Measurements from ENCODE around the gene SERPINB10. TPM values are rescaled to one million over a fixed set of nuclear protein-coding genes. Genes with fewer than 3 reads are reported as not detected.
"Not testable (repeated sequence)": the region's sequence is repeated elsewhere in the genome, so short reads cannot be mapped to it uniquely, and the experiment has no call there.

The SERPINB10 gene
- total RNA-seq, 1 donor from 2014 or later, result not detected

GRCh38 chr18:63940543-63941050 lies 32.8 kb downstream of the SERPINB10 start:
- not testable (repeated sequence) for DNase-seq (ENCODE audit: low spot score); ATAC-seq

GRCh38 chr18:63947051-63947790 lies 39.5 kb downstream of the SERPINB10 start:
- ATAC-seq (no peak), DNase-seq (ENCODE audit: low spot score) (no peak)

- ATAC-seq (peak; percentile 98), DNase-seq (ENCODE audit: low spot score) (peak; percentile 62)
Observed at GRCh38 chr18:63949068-63949737, 41.4 kb downstream of the SERPINB10 start, which contains the start of gene HMSD. Gene HMSD, plus strand, starts transcription at chr18:63949301. Its CDS starts 4,155 bp downstream, at chr18:63953456.

DNA sequence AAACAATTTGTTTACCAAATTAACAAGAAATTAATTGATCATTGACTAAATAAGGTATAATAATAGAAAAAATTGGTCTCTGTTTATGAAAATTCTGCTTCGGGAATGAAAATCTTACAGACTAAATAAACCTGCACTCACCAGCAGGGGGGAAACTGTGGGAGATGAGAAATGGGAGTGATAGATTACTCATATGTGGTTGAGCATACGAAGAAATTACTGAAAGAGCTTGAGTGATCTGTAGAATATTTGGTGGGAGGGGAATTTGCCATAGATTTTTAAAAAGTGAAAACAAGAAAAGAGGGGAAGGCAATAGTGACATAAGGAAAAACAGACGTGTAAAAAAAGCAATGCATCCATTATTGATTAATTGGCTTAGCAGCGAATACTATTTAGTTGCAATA lies 43.5 kb downstream of the SERPINB10 start:
- ATAC-seq, result no peak

DNA sequence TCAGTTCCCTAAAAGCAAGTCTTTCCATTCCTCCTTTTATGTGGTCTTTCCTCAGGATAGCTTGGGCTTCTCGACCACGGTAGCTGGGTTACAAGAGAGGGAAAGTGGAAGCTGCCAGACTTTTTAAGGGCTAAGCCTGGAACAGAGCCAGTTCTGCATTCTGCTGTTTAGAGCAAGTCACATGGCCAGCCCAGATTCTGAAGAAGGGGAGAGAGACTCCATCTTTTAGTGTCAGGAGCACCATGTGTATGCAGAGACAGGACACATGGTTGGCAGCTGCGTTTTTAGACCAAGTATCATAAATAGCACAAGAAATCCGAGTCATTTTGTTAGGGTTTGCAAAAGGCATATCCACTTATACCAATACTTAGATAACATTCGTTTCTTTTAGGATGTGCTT lies 46.1 kb downstream of the SERPINB10 start:
- no peak for DNase-seq (ENCODE audit: low spot score)
- no peak for ATAC-seq

More for the DNA sequence above, 43.5 kb downstream of the SERPINB10 start:
- DNase-seq (ENCODE audit: low spot score), result no peak

- no peak for ATAC-seq
Observed at GRCh38 chr18:63956755-63957154, 49.0 kb downstream of the SERPINB10 start.

DNA sequence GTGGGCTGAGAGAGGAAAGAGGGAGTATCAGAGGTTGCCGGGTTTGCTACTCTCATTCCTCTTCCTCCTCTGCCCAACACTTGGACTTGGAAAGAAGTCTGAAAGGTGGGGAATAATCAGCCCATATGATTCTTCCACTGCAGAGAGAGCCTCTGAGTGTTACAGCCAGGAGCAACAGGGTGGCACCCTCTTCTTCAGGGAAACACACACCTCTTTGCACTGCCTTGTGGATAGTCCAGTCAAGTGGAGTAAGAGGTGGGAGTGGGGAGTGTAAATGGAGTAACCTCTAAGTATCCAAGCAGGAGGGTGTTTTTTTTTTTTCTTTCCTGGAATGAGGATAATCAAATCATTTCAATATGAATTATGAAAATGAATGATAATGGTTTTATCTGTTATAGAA lies 53.1 kb downstream of the SERPINB10 start:
- ATAC-seq (no peak), DNase-seq (ENCODE audit: low spot score) (no peak)

More at GRCh38 chr18:63956755-63957154, 49.0 kb downstream of the SERPINB10 start:
- DNase-seq (ENCODE audit: low spot score), result no peak

- ATAC-seq, result no peak
- no peak for DNase-seq (ENCODE audit: low spot score)
Observed at GRCh38 chr18:63961435-63961980, 53.8 kb downstream of the SERPINB10 start.

GRCh38 chr18:63962137-63962536 lies 54.4 kb downstream of the SERPINB10 start:
- DNase-seq (ENCODE audit: low spot score) (no peak), ATAC-seq (no peak)

GRCh38 chr18:63963615-63964256 lies 56.0 kb downstream of the SERPINB10 start:
- peak; percentile 91 for ATAC-seq
- DNase-seq (ENCODE audit: low spot score), result peak; percentile 64

GRCh38 chr18:63964908-63965307 lies 57.1 kb downstream of the SERPINB10 start:
- DNase-seq (ENCODE audit: low spot score), result no peak
- ATAC-seq, result peak; percentile 75

DNA sequence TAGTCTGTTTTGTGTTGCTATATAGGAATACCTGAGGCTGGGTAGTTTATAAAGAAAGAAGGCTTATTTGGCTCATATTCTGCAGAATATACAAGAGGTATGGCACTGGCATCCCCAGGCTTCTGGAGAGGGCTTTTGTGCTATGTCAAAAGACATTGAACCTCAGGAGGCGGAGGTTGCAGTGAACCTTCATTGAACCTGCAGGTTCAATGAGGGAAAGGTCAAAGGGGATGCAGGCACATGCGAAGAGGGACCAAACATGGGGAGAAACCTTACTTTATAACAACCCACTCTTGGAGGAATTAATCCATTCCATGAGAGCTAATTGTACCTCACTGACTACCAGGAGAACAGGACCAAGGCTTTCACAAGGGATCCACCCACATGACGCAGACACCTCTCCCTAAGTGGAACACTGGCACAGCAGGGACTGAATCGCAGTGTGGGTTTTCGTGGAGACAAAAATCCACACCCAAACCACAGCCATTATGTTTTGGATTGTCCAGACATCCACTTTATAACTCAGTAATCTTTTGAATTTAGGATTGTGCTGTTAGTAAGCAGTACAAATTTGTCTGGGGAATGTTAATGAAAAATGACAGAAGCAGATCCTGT lies 58.1 kb downstream of the SERPINB10 start:
- DNase-seq (ENCODE audit: low spot score), result no peak
- ATAC-seq, result no peak

DNA sequence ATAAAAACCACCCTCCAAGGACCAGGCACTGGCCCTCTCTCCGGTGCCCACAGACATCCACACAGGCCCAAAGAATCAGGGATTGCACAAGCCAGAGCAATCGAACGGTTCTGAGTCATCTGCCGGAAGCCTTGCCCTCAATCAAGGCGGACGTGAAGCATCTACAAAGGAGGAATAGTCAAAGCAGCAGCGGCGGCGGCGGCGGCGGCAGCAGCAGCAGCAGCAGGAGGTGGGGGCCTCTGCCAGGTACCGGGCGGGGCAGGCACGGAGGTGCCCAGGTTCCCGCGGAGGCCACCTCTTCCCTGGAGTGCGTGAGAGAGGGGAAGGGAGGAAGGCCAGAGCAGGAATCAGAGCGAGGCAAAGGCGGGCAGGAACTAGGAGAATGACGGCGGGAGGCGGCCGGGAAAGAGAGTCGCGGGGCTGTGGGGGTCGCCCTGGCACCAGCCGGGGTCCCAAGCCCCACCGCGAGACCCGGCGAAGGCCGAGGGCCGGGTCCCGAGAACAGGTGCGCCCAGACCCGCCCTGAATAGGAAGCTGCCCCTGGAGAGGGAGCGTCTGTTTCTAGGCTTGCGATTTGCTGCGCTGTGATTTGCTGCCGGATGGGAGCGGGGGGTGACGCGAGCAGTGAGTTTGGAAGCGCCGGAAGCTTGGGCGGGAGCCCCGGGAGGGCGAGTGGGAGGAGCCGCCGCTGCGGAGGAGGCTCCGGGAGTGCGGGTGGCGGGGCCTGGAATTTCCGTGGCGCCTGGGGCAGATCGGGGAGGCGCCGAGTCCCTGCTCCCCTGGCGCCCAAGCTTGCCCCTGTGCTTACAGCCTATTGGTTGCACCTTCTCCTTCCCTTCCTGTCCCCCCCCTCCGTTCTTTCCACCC lies 62.4 kb downstream of the SERPINB10 start, which contains the start of gene SERPINB8:
TSS of gene SERPINB8 (plus strand) at position 140 of the 867 bp plus-strand sequence. CDS start 8,228 bp downstream, outside the sequence.
- peak; percentile 95 for DNase-seq (ENCODE audit: low spot score)
- peak; percentile 94 for ATAC-seq

- DNase-seq (ENCODE audit: low spot score), result no peak
- ATAC-seq, result peak; percentile 7
Observed at GRCh38 chr18:63970809-63971205, 63.0 kb downstream of the SERPINB10 start.

GRCh38 chr18:63971320-63972001 lies 63.7 kb downstream of the SERPINB10 start:
- ATAC-seq (no peak), DNase-seq (ENCODE audit: low spot score) (no peak)

DNA sequence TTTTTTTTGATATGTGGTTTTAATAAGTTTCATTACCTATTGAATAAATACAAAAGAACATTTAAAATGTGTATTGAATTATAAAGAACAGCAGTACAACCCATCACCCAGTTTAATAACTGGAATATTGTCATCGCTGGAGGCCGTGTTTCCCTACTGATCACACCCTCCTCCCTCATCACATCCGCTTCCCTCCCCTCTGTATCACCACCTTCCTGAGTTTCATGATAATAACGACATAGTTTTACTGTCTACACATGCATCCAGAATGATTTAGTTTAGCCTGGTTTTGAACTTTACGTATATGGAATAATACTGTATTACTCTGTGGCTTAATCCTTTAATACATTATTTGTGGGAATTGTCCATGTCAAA lies 64.2 kb downstream of the SERPINB10 start:
- no peak for DNase-seq (ENCODE audit: low spot score)

GRCh38 chr18:63974991-63975390 lies 67.2 kb downstream of the SERPINB10 start:
- DNase-seq (ENCODE audit: low spot score) (peak; percentile 61), ATAC-seq (peak; percentile 34)

More for the DNA sequence above, 64.2 kb downstream of the SERPINB10 start:
- no peak for ATAC-seq

DNA sequence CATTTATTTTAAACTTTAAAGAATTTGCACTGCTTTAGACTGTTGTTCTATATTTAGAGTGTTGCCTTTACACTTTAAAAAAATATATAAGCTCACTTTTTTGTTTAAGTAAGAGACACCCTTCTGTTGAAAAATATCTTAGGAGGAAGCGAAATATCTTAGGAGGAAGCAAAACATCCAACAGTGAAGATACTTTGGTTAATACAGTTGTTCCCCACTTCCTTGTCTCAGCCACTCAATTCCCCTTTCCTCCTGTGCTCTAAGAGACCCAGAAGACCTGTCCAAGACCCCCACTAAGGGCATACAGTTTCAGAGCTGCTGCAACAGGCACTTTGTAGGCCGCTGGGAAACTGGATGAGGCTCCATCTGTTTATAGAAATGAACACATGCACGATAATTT lies 67.9 kb downstream of the SERPINB10 start:
- DNase-seq (ENCODE audit: low spot score) (no peak), ATAC-seq (no peak)

DNA sequence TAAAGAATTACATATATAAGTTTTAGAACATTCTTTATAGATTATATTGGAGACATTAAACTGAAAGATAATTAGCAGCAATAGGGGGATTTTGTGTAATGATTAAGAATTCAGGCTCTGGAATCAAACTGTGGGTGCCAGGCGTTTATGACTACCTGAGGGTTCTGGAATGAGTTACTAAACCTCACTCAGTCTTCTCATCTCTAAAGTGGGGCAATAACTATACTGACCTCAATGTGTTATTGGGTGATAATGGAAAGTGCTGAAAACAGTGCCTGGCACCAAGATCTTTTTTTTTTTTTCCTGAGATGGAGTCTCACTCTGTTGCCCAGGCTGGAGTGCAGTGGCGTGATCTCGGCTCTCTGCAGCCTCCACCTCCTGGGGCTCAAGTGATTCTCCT lies 69.3 kb downstream of the SERPINB10 start:
- DNase-seq (ENCODE audit: low spot score), result no peak
- ATAC-seq, result no peak
